ENCODE results near the gene FNDC8. TPM values are rescaled to one million over a fixed set of nuclear protein-coding genes. Genes with fewer than 3 reads are reported as not detected.
A peak's percentile ranks its signal among the peaks of the same experiment; 100 is the strongest.
"Not testable (repeated sequence)": the region's sequence is repeated elsewhere in the genome, so short reads cannot be mapped to it uniquely, and the experiment has no call there.

The FNDC8 gene
- total RNA-seq, 2 experiments from 2014 or later, result not detected

GRCh38 chr17:35144840-35145239 is 23.4 kb downstream of the FNDC8 start:
- Mint-ChIP-seq H3K4me3 (no peak overlapping the region), H3K27me3 (ENCODE audit: low read depth) (no peaks in the 10 kb centered on the region), H3K36me3 (ENCODE audit: low read depth) (peaks cover 4% of the 10 kb centered on the region), H3K27ac (no peak overlapping the region), H3K9me3 (ENCODE audit: insufficient read depth) (no peaks in the 10 kb centered on the region), H3K4me1 (ENCODE audit: low read depth) (peaks cover 21% of the 10 kb centered on the region)
- DNase-seq, result no peak
- CTCF ChIA-PET, result interaction anchor here (1.5 kb wide), 1 partner anchor 619 kb away, joined by 4 read pairs; no protein-coding TSS in a partner anchor
- POLR2A ChIA-PET, result no interaction called here
- no peak for ATAC-seq

- CTCF ChIA-PET, result interaction anchor here (1.3 kb wide), 1 partner anchor 601 kb away, joined by 3 read pairs; no protein-coding TSS in a partner anchor
- Mint-ChIP-seq H3K4me1 (ENCODE audit: low read depth) (peaks cover 10% of the 10 kb centered on the region), H3K27me3 (ENCODE audit: low read depth) (no peaks in the 10 kb centered on the region), H3K27ac (peak overlapping the region; percentile 61), H3K9me3 (ENCODE audit: insufficient read depth) (no peaks in the 10 kb centered on the region), H3K4me3 (no peak overlapping the region), H3K36me3 (ENCODE audit: low read depth) (peaks cover 2% of the 10 kb centered on the region)
- DNase-seq (no peak), ATAC-seq (no peak)
- POLR2A ChIA-PET, result no interaction called here
These were observed 24.9 kb downstream of the FNDC8 start for GRCh38 chr17:35146214-35146833.

- Mint-ChIP-seq H3K4me3 (no peak within 1 kb of the TSS), H3K9me3 (ENCODE audit: insufficient read depth) (no peaks in the 10 kb centered on the region), H3K36me3 (ENCODE audit: low read depth) (no peaks in the 10 kb centered on the region), H3K27ac (no peak within 1 kb of the TSS), H3K27me3 (ENCODE audit: low read depth) (no peaks in the 10 kb centered on the region), H3K4me1 (ENCODE audit: low read depth) (peaks cover 5% of the 10 kb centered on the region)
- ChIA-PET POLR2A (interaction anchor here (0.5 to 1.2 kb wide), 2 partner anchors 14 to 60 kb away, joined by 3 read pairs; no protein-coding TSS in a partner anchor), CTCF (interaction anchor here (0.7 kb wide), 1 partner anchor 9 kb away, joined by 4 read pairs; no protein-coding TSS in a partner anchor)
- DNase-seq, result no peak
- no peak for ATAC-seq
These were observed 26.0 kb downstream of the FNDC8 start, which contains the start of gene UNC45B for GRCh38 chr17:35147375-35147905. UNC45B (plus strand) TSS chr17:35147817; CDS start chr17:35148264, 447 bp downstream.

GRCh38 chr17:35148144-35148543 is 26.7 kb downstream of the FNDC8 start:
- H3K4me1 Mint-ChIP-seq (ENCODE audit: low read depth), result peaks cover 4% of the 10 kb centered on the region
- ChIA-PET POLR2A (interaction anchor here (1.1 to 1.2 kb wide), 3 partner anchors 13 to 95 kb away, joined by 3 read pairs; partner anchors contain the start of gene SLFN5), CTCF (interaction anchor here (1.5 kb wide), 1 partner anchor 28 kb away, joined by 3 read pairs; no protein-coding TSS in a partner anchor)

DNA sequence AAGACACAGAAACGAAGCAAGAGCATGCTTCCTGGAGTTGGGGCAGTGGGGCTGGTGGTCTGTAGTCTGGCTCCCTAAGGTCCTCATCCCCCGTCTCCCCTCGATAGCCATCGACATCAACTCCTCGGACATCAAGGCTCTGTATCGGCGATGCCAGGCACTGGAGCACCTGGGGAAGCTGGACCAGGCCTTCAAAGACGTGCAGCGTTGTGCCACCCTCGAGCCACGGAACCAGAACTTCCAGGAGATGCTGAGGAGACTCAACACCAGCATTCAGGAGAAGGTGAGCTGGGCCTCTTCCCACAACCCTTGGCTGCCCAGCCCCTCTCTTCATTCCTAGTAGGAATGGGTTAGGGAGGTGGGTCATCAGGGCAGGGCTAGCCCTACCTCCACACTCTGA is 28.5 kb downstream of the FNDC8 start:
- DNase-seq (no peak), ATAC-seq (no peak)
- CTCF ChIA-PET, result no interaction called here
- no peaks in the 10 kb centered on the region for H3K9me3 Mint-ChIP-seq (ENCODE audit: insufficient read depth)
- no peaks in the 10 kb centered on the region for H3K4me1 Mint-ChIP-seq (ENCODE audit: low read depth)
- no peak overlapping the region for H3K4me3 Mint-ChIP-seq
- no peaks in the 10 kb centered on the region for H3K36me3 Mint-ChIP-seq (ENCODE audit: low read depth)
- no peak overlapping the region for H3K27ac Mint-ChIP-seq
- H3K27me3 Mint-ChIP-seq (ENCODE audit: low read depth), result peaks cover 4% of the 10 kb centered on the region
- POLR2A ChIA-PET, result no interaction called here

More at GRCh38 chr17:35148144-35148543, 26.7 kb downstream of the FNDC8 start:
- Mint-ChIP-seq H3K27ac (no peak overlapping the region), H3K9me3 (ENCODE audit: insufficient read depth) (no peaks in the 10 kb centered on the region), H3K27me3 (ENCODE audit: low read depth) (no peaks in the 10 kb centered on the region), H3K36me3 (ENCODE audit: low read depth) (no peaks in the 10 kb centered on the region), H3K4me3 (no peak overlapping the region)
- ATAC-seq (no peak), DNase-seq (no peak)

DNA sequence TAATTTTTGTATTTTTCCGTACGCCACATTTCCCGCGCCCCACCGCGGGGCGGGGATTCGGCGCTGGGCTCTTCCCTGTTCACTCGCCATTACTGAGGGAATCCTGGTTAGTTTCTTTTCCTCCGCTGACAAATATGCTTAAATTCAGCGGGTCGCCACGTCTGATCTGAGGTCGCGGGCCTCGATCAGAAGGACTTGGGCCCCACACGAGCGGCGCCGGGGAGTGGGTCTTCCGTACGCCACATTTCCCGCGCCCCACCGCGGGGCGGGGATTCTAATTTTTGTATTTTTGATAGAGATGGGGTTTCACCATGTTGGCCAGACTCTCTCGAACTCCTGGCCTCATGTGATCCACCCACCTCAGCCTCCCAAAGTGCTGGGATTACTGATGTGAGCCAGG is 29.7 kb downstream of the FNDC8 start:
- H3K9me3 Mint-ChIP-seq (ENCODE audit: insufficient read depth); CTCF ChIA-PET; H3K4me1 Mint-ChIP-seq (ENCODE audit: low read depth); H3K27ac Mint-ChIP-seq; ATAC-seq; DNase-seq; H3K36me3 Mint-ChIP-seq (ENCODE audit: low read depth); POLR2A ChIA-PET; H3K4me3 Mint-ChIP-seq; H3K27me3 Mint-ChIP-seq (ENCODE audit: low read depth): not testable (repeated sequence)

DNA sequence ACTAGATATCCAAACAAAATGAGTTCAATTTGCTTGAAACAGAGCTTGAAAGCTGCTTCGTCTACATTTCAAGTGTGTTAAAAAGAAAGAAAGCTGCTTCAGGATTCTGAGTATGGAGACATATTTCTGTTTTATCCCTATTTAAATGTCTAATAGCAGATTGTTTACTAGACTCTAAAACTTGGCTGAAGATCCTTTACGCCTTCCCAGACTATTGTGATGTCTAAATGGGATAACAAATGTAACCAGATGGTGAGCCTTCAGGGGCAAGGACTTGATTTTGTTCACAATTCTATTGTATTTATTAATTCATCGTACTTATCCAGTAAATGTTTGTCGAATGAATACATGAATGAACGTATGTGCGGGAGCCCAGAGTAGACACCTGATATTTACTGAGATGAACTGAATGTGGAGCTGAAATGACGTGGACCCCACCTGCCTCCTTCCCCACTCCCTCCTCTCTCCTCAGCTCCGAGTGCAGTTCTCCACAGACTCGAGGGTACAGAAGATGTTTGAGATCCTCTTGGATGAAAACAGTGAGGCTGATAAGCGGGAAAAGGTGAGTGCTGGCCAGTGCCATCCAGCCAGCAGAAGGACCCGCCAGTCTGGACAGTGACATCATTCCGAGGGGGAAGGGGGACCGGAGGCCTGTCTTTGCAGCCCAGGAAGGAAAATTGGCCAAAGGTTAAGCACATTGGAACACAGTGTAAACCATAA is 31.2 kb downstream of the FNDC8 start:
- H3K4me3 Mint-ChIP-seq, result no peak overlapping the region
- POLR2A ChIA-PET, result interaction anchor here (1.0 kb wide), 1 partner anchor 12 kb away, joined by 3 read pairs; no protein-coding TSS in a partner anchor

DNA sequence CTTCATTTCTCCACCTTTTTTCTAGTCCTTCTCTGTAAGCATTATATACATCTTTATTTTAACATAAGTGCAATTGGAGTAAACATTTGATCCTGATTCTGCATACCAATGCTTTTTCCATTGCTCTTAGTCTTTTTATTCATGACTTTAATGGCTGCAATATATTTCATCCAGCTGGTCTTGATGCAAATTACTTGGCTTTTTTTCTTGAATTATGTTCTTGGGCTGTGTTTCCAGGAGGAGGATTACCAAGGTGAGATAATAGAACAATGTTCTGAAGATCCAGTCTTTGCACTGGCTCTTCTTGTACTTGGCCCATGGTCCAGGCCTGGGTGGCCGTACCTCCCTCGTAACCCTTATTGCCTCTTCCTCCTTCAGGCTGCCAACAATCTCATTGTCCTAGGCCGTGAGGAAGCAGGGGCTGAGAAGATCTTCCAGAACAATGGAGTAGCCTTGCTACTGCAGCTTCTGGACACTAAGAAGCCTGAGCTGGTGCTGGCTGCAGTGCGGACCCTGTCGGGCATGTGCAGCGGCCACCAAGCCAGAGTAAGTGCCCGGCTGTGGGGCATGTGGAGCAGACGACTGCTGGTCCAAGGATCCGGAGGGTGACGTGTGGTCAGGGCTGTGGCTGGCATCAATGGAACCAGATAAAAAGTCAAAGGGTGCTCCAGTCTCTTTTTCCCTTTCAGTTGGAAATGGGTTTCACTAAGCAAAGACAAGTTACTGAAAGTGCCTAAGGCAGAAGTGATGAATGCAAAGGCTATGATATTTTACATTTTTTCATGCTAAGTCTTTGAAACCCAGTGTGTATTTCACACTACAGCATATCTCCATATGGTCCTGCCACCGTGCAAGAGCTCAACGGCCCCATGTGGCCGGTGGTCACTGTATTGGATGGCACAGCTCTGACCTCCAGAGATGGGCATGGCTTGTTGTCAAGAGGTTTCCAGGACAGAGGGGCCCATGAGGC is 33.1 kb downstream of the FNDC8 start:
- no peak overlapping the region for H3K27ac Mint-ChIP-seq
- CTCF ChIA-PET, result no interaction called here
- H3K9me3 Mint-ChIP-seq (ENCODE audit: insufficient read depth), result no peaks in the 10 kb centered on the region
- no peak for DNase-seq
- H3K4me3 Mint-ChIP-seq, result no peak overlapping the region
- peaks cover 6% of the 10 kb centered on the region for H3K4me1 Mint-ChIP-seq (ENCODE audit: low read depth)
- H3K36me3 Mint-ChIP-seq (ENCODE audit: low read depth), result no peaks in the 10 kb centered on the region
- POLR2A ChIA-PET, result no interaction called here
- no peak for ATAC-seq
- peaks cover 5% of the 10 kb centered on the region for H3K27me3 Mint-ChIP-seq (ENCODE audit: low read depth)

More for the DNA sequence above, 31.2 kb downstream of the FNDC8 start:
- Mint-ChIP-seq H3K27ac (no peak overlapping the region), H3K4me1 (ENCODE audit: low read depth) (no peaks in the 10 kb centered on the region), H3K9me3 (ENCODE audit: insufficient read depth) (no peaks in the 10 kb centered on the region), H3K36me3 (ENCODE audit: low read depth) (no peaks in the 10 kb centered on the region), H3K27me3 (ENCODE audit: low read depth) (peaks cover 5% of the 10 kb centered on the region)
- ATAC-seq (no peak), DNase-seq (no peak)
- CTCF ChIA-PET, result no interaction called here

- POLR2A ChIA-PET, result no interaction called here
- CTCF ChIA-PET, result no interaction called here
- Mint-ChIP-seq H3K27ac (no peak overlapping the region), H3K4me3 (no peak overlapping the region), H3K4me1 (ENCODE audit: low read depth) (peaks cover 14% of the 10 kb centered on the region), H3K36me3 (ENCODE audit: low read depth) (no peaks in the 10 kb centered on the region), H3K9me3 (ENCODE audit: insufficient read depth) (no peaks in the 10 kb centered on the region), H3K27me3 (ENCODE audit: low read depth) (peaks cover 5% of the 10 kb centered on the region)
- ATAC-seq, result no peak
- DNase-seq, result no peak
These were observed 33.8 kb downstream of the FNDC8 start for GRCh38 chr17:35155246-35155645.

DNA sequence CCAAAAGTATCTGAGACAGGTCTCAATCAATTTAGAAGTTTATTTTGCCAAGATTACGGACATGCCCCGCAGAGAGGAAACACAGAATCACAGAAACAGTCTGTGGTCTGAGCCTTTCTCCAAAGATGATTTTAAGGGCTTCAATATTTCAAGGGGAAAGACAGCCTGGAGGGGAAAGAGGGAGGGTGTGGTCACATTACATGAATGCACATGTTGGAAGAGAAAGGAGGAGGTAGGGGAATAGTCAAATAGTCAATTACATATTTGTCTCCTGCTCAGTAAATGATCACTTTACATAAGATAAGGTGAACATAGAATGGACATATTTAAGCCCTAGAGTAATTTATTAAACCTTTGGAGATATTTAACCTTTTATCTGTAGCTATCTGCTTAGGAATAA is 38.5 kb downstream of the FNDC8 start:
- POLR2A ChIA-PET, result interaction anchor here (1.1 to 1.8 kb wide), 2 partner anchors 54 to 83 kb away, joined by 3 to 7 read pairs; partner anchors contain the start of gene SLFN5
- ATAC-seq (no peak), DNase-seq (no peak)
- peaks cover 2% of the 10 kb centered on the region for H3K27me3 Mint-ChIP-seq (ENCODE audit: low read depth)
- H3K27ac Mint-ChIP-seq, result peak overlapping the region; percentile 6
- CTCF ChIA-PET, result interaction anchor here (1.0 kb wide), 1 partner anchor 153 kb away, joined by 3 read pairs; no protein-coding TSS in a partner anchor
- no peak overlapping the region for H3K4me3 Mint-ChIP-seq
- H3K4me1 Mint-ChIP-seq (ENCODE audit: low read depth), result peaks cover 46% of the 10 kb centered on the region
- peaks cover 7% of the 10 kb centered on the region for H3K36me3 Mint-ChIP-seq (ENCODE audit: low read depth)
- no peaks in the 10 kb centered on the region for H3K9me3 Mint-ChIP-seq (ENCODE audit: insufficient read depth)
